Neutrophil (primary cell): ENCODE results near the gene CYTIP.
"Not testable (repeated sequence)": the region's sequence is repeated elsewhere in the genome, so short reads cannot be mapped to it uniquely, and the experiment has no call there.

Source experiments
- H3K27ac ChIP-seq: fragments of 200-600 bp; sonication (generic); 2 replicates; pipeline ENCODE4 v1.5.1; 2016; ENCODE audit warnings: mild to moderate bottlenecking, moderate library complexity
- H3K27me3 ChIP-seq: fragments of 200-600 bp; sonication (generic); 2 replicates; pipeline ENCODE4 v1.6.0; 2016; ENCODE audit warnings: mild to moderate bottlenecking
- H3K36me3 ChIP-seq: fragments of 200-600 bp; sonication (generic); 2 replicates; pipeline ENCODE4 v1.5.1; 2017
- H3K4me1 ChIP-seq, 2 experiments: fragments of 200-600 bp in 1 of 2; sonication (generic) in 1 of 2; 1 replicate in 1 of 2; 2 replicates in 1 of 2; pipeline versions ENCODE4 v1.5.1 to v1.6.1; 2013 to 2016; ENCODE audit warnings: low read depth in 1 of 2, low read length in 1 of 2, mild to moderate bottlenecking in 1 of 2, moderate library complexity in 1 of 2; ENCODE audit not compliant: control insufficient read depth in 1 of 2, insufficient read depth in 1 of 2
- H3K4me3 ChIP-seq, 2 experiments: fragments of 200-600 bp in 1 of 2; sonication (generic) in 1 of 2; 1 replicate in 1 of 2; 2 replicates in 1 of 2; pipeline ENCODE4 v1.5.1; 2013 to 2016; ENCODE audit warnings: low read depth in 1 of 2, low read length in 1 of 2, mild to moderate bottlenecking in 1 of 2, moderate library complexity in 1 of 2
- H3K9me3 ChIP-seq: fragments of 200-600 bp; sonication (generic); 2 replicates; pipeline ENCODE4 v1.5.1; 2016
- TF ChIP-seq, protein P1 (sequence below): fragments of 200-600 bp; sonication (generic); IDR thresholded peaks from 2 replicates; pipeline ENCODE4 v1.5.1; 2016; ENCODE audit warnings: antibody characterized with exemption

The CYTIP gene

DNA sequence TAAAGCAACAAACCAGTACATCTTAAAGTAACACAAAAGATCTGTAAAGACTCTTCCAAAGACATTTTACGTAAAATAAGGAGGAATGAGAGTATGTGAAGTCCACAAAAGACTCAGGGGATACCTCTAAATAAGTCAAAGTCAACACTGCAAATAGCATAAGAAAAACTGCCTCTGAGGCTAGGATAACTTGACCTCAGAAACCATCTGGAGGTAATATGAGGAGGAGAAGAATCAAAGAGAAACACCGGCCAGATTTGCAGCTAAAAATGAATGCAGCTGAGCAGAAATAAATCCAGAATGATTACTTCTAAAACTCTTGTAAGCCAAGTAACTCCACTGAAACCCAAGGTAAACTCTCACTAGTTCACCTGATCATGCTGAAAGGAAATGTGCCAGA, 66.0 kb downstream of the CYTIP start:
- Histone ChIP-seq H3K4me1 (no peaks in the 10 kb centered on the region), H3K9me3 (no peaks in the 10 kb centered on the region)

GRCh38 chr2:157376041-157376440, 67.8 kb downstream of the CYTIP start:
- no peaks in the 10 kb centered on the region for H3K9me3 ChIP-seq
- H3K27ac ChIP-seq, result no peak overlapping the region
- H3K36me3 ChIP-seq, result no peaks in the 10 kb centered on the region
- H3K27me3 ChIP-seq, result no peaks in the 10 kb centered on the region
- H3K4me3 ChIP-seq, result no peak overlapping the region
- H3K4me1 ChIP-seq, result no peaks in the 10 kb centered on the region
- TF ChIP-seq, protein P1, sequence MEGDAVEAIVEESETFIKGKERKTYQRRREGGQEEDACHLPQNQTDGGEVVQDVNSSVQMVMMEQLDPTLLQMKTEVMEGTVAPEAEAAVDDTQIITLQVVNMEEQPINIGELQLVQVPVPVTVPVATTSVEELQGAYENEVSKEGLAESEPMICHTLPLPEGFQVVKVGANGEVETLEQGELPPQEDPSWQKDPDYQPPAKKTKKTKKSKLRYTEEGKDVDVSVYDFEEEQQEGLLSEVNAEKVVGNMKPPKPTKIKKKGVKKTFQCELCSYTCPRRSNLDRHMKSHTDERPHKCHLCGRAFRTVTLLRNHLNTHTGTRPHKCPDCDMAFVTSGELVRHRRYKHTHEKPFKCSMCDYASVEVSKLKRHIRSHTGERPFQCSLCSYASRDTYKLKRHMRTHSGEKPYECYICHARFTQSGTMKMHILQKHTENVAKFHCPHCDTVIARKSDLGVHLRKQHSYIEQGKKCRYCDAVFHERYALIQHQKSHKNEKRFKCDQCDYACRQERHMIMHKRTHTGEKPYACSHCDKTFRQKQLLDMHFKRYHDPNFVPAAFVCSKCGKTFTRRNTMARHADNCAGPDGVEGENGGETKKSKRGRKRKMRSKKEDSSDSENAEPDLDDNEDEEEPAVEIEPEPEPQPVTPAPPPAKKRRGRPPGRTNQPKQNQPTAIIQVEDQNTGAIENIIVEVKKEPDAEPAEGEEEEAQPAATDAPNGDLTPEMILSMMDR, result no peak

More for the DNA sequence above, 66.0 kb downstream of the CYTIP start:
- Histone ChIP-seq H3K36me3 (no peaks in the 10 kb centered on the region), H3K4me3 (no peak overlapping the region), H3K27ac (no peak overlapping the region), H3K27me3 (no peaks in the 10 kb centered on the region)
- TF ChIP-seq, protein P1, result no peak

DNA sequence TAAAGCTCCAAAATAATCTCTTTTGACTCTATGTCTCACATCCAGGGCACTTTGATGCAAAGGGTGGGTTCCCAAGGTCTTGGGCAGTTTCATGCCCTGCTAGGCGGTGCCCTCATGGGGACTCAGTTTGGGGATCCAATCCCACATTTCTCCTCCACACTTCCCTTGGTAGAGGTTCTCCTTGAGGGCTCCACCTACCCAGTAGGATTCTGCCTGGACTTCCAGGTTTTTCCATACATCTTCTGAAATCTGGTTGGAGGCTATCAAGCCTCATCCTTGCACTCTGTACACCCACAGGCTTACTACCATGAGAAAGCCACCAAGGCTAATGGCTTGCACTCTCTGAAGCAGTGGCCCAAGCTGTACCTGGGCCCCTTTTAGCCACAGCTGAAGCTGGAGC, 68.5 kb downstream of the CYTIP start:
- H3K36me3 ChIP-seq, result no peaks in the 10 kb centered on the region
- H3K4me1 ChIP-seq, result no peaks in the 10 kb centered on the region
- no peaks in the 10 kb centered on the region for H3K9me3 ChIP-seq
- H3K27me3 ChIP-seq, result no peaks in the 10 kb centered on the region
- no peak overlapping the region for H3K4me3 ChIP-seq
- no peak overlapping the region for H3K27ac ChIP-seq
- TF ChIP-seq, protein P1, result no peak

DNA sequence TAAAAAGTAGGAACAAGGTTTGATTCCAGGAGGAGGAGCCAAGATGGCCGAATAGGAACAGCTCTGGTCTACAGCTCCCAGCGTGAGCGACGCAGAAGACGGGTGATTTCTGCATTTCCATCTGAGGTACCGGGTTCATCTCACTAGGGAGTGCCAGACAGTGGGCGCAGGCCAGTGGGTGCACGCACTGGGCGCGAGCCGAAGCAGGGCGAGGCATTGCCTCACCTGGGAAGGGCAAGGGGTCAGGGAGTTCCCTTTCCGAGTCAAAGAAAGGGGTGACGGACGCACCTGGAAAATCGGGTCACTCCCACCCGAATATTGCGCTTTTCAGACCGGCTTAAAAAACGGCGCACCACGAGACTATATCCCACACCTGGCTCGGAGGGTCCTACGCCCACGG, 75.4 kb downstream of the CYTIP start:
- not testable (repeated sequence) for H3K27me3 ChIP-seq, H3K27ac ChIP-seq, H3K4me1 ChIP-seq, H3K4me3 ChIP-seq, H3K36me3 ChIP-seq, H3K9me3 ChIP-seq

GRCh38 chr2:157367704-157368103, 76.2 kb downstream of the CYTIP start:
- TF ChIP-seq, protein P1, result no peak

More at GRCh38 chr2:157367704-157368103, 76.2 kb downstream of the CYTIP start:
- no peaks in the 10 kb centered on the region for H3K9me3 ChIP-seq
- no peaks in the 10 kb centered on the region for H3K36me3 ChIP-seq
- no peaks in the 10 kb centered on the region for H3K27me3 ChIP-seq
- H3K4me3 ChIP-seq, result no peak overlapping the region
- H3K27ac ChIP-seq, result no peak overlapping the region
- no peaks in the 10 kb centered on the region for H3K4me1 ChIP-seq
